ENCODE results near the gene MYOF.
A peak's percentile ranks its signal among the peaks of the same experiment; 100 is the strongest.
"Not testable (repeated sequence)": the region's sequence is repeated elsewhere in the genome, so short reads cannot be mapped to it uniquely, and the experiment has no call there.

The MYOF gene

DNA sequence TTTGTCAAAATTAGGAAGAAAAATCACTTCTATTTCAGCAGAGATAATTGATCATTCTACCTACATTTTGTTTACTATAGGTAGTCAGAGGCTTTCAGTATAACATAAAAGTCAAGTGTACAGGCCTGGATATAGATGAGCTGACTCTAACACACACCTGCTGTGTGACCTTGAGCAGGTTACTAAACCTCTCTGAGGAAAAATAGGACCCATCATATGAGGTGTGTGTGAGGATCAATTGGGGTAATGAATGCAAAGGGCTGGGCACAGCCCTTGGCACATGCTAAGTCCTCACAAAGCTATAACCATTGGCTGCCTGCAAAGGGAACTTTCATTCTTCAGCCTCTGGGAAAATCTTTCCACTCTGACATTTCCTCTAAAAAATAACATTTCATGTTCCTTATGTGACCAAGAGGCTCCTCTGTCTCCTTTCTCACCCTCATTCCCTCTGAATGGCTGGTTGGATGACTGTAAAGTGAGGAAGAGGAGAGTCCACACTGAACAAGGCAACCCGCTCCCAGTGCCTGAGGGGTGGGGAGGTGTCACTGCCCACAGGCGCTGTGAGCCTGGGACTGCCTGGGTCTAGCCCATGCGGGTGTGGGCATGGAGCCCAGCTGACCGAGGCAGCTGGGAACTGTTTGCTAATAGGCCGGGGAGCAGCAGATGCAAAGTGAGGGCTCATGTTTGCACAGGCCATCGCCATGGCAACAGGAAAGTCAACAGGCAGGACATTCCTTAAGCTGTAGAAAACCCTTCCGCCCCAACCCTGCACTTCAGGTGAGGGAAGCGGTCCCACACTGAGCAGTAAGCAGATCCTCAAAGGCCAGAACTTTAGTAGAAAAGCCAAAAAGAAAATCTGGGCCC, 36.8 kb downstream of the MYOF start:
- in situ Hi-C loops (cut with HindIII; ENCODE audit: low sequenced_read_pairs): no loop called here
- peak; percentile 99 for DNase-seq (ENCODE audit: low read depth, low spot score)
- no peak overlapping the region for H3K4me3 ChIP-seq (ENCODE audit: low read depth, low read length)
- TF ChIP-seq, protein P1, sequence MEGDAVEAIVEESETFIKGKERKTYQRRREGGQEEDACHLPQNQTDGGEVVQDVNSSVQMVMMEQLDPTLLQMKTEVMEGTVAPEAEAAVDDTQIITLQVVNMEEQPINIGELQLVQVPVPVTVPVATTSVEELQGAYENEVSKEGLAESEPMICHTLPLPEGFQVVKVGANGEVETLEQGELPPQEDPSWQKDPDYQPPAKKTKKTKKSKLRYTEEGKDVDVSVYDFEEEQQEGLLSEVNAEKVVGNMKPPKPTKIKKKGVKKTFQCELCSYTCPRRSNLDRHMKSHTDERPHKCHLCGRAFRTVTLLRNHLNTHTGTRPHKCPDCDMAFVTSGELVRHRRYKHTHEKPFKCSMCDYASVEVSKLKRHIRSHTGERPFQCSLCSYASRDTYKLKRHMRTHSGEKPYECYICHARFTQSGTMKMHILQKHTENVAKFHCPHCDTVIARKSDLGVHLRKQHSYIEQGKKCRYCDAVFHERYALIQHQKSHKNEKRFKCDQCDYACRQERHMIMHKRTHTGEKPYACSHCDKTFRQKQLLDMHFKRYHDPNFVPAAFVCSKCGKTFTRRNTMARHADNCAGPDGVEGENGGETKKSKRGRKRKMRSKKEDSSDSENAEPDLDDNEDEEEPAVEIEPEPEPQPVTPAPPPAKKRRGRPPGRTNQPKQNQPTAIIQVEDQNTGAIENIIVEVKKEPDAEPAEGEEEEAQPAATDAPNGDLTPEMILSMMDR (IDR thresholded peaks at IDR 0.05; ENCODE audit: low read depth, low read length): no peak

DNA sequence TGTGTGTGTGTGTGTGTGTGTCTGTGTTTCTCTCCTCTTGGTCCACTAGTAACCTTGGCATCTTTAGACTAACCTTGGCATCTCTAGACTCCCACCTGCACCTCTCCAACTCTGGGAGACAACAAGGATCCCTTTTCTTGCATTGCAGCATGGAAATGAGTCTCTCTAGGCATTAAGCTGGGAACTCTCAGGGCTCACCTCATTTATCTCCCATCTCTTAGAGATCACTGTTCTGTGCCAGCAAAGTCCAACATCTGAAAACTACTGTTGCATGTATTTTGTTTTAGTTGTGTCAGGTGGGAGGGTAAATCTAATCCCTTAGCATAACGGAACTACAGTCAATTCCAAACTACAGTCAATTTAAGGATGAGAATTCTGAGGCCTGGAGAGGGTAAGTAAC, 38.7 kb downstream of the MYOF start:
- H3K4me3 ChIP-seq (ENCODE audit: low read depth, low read length): no peak overlapping the region
- TF ChIP-seq, protein P1 (IDR thresholded peaks at IDR 0.05; ENCODE audit: low read depth, low read length): no peak
- no peak for DNase-seq (ENCODE audit: low read depth, low spot score)
- in situ Hi-C loops (cut with HindIII; ENCODE audit: low sequenced_read_pairs): no loop called here

DNA sequence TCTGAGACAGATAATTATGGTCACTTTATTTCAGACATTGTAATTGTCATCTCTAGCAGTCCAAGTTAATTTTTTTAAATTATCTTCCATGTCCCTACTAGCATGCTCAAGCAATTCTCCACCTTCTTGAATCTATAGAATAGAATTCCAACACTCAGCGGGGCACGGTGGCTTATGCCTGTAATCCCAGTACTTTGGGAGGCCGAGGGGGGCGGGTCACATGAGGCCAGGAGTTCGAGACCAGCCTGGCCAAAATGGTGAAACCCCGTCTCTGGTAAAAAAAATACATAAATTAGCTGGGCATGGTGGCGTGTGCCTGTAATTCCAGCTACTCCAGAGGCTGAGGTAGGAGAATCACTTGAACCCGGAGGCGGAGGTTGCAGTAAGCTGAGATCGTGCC, 39.4 kb downstream of the MYOF start:
- DNase-seq (ENCODE audit: low read depth, low spot score); H3K4me3 ChIP-seq (ENCODE audit: low read depth, low read length); in situ Hi-C loops (cut with HindIII; ENCODE audit: low sequenced_read_pairs): not testable (repeated sequence)

DNA sequence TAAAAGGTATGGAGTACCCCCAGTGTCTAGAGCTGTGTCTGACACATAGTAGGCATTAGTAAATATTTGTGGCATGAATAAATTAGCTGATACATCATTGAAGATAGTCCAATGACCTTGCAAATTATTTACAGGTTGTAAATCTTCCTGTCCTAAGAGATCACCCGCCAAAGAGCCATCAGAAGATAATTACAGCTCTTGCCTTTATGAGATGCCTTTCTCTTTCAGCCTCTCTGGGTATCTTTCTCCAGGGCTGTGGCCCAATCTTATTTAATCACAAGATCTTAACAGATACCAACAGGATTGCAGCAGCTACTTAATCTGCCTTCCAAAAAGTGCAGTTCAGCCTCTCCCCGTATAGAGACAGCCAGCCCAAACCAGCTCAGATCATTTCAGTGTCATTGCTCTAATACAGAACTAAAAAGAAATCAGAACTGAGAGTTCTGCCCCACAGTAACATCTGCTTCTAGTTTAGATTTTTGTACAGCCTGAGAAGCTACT, 41.5 kb downstream of the MYOF start:
- TF ChIP-seq, protein P1 (IDR thresholded peaks at IDR 0.05; ENCODE audit: low read depth, low read length): no peak
- in situ Hi-C loops (cut with HindIII; ENCODE audit: low sequenced_read_pairs): no loop called here
- H3K4me3 ChIP-seq (ENCODE audit: low read depth, low read length): no peak overlapping the region
- DNase-seq (ENCODE audit: low read depth, low spot score): peak; percentile 27

DNA sequence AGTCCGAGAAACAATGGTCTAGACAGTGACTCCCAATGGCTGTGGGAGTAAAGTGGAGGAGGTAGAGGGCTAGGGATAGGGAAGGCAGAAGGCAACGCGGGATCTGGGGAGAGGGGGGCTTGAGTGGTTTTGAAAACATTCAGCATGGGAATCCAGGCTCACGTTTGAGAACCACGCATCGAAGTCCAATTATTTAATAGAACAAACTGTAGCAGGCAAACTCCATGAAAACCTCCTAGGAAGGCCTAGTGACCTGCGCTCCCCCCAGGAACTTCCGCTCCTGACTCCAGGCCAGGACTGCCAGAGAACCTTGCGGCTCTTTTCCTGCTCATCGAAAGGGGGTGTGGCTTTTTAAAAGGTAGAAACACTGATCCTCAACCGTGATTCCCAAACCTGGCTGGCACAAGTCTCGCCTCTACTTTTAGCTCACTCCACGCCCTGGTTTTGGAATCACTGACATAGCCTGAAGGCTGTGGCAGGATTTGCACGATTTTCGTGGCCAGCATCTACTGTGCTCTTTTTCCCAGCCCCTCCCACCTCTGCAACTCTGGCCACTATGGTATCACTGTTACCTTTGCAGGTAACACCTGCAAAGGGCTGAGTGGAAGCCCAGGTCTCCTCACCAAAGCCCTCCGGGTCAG, 43.4 kb downstream of the MYOF start:
- no peak overlapping the region for H3K4me3 ChIP-seq (ENCODE audit: low read depth, low read length)
- TF ChIP-seq, protein P1 (IDR thresholded peaks at IDR 0.05; ENCODE audit: low read depth, low read length): peak; percentile 20
- peak; percentile 74 for DNase-seq (ENCODE audit: low read depth, low spot score)
- in situ Hi-C loops (cut with HindIII; ENCODE audit: low sequenced_read_pairs): no loop called here

DNA sequence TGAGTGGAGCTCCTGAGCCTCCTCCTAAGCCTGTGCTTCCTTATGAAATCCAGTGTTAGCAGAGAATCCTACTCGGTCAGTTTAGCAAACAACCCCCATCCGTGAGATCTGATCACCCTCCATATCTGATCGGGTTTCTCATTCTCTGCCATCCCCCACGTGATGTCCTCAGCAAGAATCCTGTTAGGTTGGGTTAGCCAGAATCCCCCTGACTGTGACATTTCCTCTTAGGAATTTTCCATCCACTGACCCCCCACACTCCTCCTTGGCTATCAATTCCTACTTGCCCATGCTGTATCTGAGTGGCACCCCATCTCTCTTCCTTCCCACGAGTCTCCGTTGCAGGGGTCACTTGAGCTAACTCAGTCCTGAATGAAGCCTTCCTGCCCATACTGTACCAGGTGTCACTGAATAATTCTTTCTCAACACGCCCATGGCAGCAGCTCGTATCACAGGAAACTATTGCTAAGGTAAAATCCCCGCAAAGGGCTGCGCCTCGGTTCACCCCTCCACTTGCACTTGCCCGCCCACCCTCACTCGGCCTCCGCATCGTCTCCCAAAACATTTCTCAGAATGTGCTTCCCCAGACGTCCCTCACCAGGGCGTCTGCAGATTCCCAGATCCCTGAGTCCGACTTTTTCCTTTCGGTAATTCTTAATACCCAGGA, 44.1 kb downstream of the MYOF start:
- TF ChIP-seq, protein P1 (IDR thresholded peaks at IDR 0.05; ENCODE audit: low read depth, low read length): no peak
- no peak overlapping the region for H3K4me3 ChIP-seq (ENCODE audit: low read depth, low read length)
- in situ Hi-C loops (cut with HindIII; ENCODE audit: low sequenced_read_pairs): no loop called here
- DNase-seq (ENCODE audit: low read depth, low spot score): peak; percentile 66

Data from astrocyte of the spinal cord (primary cell).